GM23338 (cell line): Measurements from ENCODE around the gene NLRP7.

Experiments
- CREB1 ChIP-seq: fragments of 250-450 bp; sonication (Bioruptor Pico); IDR thresholded peaks from 2 replicates; pipeline ENCODE4 v1.5.0; 2020; ENCODE audit warnings: low read depth, mild to moderate bottlenecking, moderate library complexity
- CTCF ChIP-seq, 2 experiments: fragments of 200-600 bp in 1 of 2; sonication (generic) in 1 of 2; conservative IDR thresholded peaks; 2 replicates each; pipeline versions ENCODE4 v1.5.1 to v1.6.1; 2016 to 2017; ENCODE audit warnings: antibody characterized with exemption in 2 of 2, low read depth in 2 of 2, mild to moderate bottlenecking in 2 of 2, moderate library complexity in 1 of 2
- ETS1 ChIP-seq: IDR thresholded peaks from 2 replicates; pipeline ENCODE4 v1.6.1; 2016; ENCODE audit warnings: antibody characterized with exemption
- EZH2phosphoT487 ChIP-seq: fragments of 200-600 bp; sonication (generic); IDR thresholded peaks from one replicate; pipeline ENCODE4 v1.8.1; 2018; ENCODE audit warnings: antibody characterized with exemption; ENCODE audit not compliant: unreplicated experiment
- POLR2AphosphoS5 ChIP-seq: IDR thresholded peaks from 2 replicates; pipeline ENCODE4 v1.6.1; 2016; ENCODE audit warnings: antibody characterized with exemption, low read depth
- REST ChIP-seq: IDR thresholded peaks from one replicate; pipeline ENCODE4 v1.6.1; 2018; ENCODE audit warnings: antibody characterized with exemption; ENCODE audit not compliant: unreplicated experiment

GRCh38 chr19:54921082-54921481 lies 26.2 kb downstream of the NLRP7 start:
- TF ChIP-seq ETS1 (no peak), POLR2AphosphoS5 (no peak), CTCF (conservative IDR thresholded peaks at IDR 0.05; ENCODE audit: low read depth in 2 of 2) (no peak), REST (no peak), CREB1 (CRISPR knock-in tag) (no peak), EZH2phosphoT487 (no peak)
